ENCODE data around the gene RPTOR. TPM values are rescaled to one million over a fixed set of nuclear protein-coding genes. Genes with fewer than 3 reads are reported as not detected.

RPTOR gene
- total and polyA plus RNA-seq, 2 donors (not counting 3 experiments of a cell fraction or from before 2014, with no cell fraction given) = 10.7 to 41.8 TPM

GRCh38 chr17:80905586-80906230 is 361.1 kb downstream of the RPTOR start:
- Histone ChIP-seq H4K20me1 (replicated peaks; ENCODE audit: control insufficient read depth, extremely low read depth, insufficient read depth, low read length) (no peaks in the 10 kb centered on the region), H3K9me3 (replicated peaks; ENCODE audit: control insufficient read depth, insufficient read depth, low read length) (no peaks in the 10 kb centered on the region), H3K79me2 (ENCODE audit: control insufficient read depth, insufficient read depth, low read length) (no peaks in the 10 kb centered on the region), H3K27me3 (ENCODE audit: control insufficient read depth in 2 of 2, insufficient read depth in 2 of 2, low read length in 2 of 2) (no peaks in the 10 kb centered on the region), H3K4me3 (replicated peaks in 1 of 3; ENCODE audit: insufficient read depth in 1 of 3, low read depth in 1 of 3, low read length in 3 of 3) (no peak overlapping the region), H3K9ac (replicated peaks; ENCODE audit: extremely low read depth, insufficient read depth, low read length) (no peak overlapping the region), H2AFZ (ENCODE audit: low read depth, low read length) (no peak overlapping the region), H3K27ac (ENCODE audit: insufficient read depth, low read depth, low read length) (no peak overlapping the region), H3K4me2 (ENCODE audit: insufficient read depth, low read length) (no peak overlapping the region), H3K9me1 (replicated peaks; ENCODE audit: control insufficient read depth, extremely low read depth, insufficient read depth, low read length) (no peaks in the 10 kb centered on the region), H3K4me1 (ENCODE audit: control insufficient read depth, extremely low read depth, insufficient read depth, low read length) (peaks cover 15% of the 10 kb centered on the region), H3K36me3 (ENCODE audit: control insufficient read depth in 2 of 2, extremely low read depth in 1 of 2, insufficient read depth in 2 of 2, low read length in 2 of 2) (peaks cover 0 to 3% of the 10 kb centered on the region in 2 experiments)
- POLR2A ChIA-PET = no interaction called here
- BruUV-seq (replicated peaks) = no TSS peak
- TF ChIP-seq POLR2A (IDR thresholded peaks at IDR 0.05; ENCODE audit: low read depth, low read length) (no peak), MAX (IDR thresholded peaks at IDR 0.05; ENCODE audit: insufficient read depth, insufficient read length) (no peak)
- CTCF ChIA-PET = interaction anchor here (0.7 kb wide), 1 partner anchor 146 kb away, joined by 3 read pairs; no protein-coding TSS in a partner anchor
- FAIRE-seq (no peak), DNase-seq (ENCODE audit: low read depth, low spot score) (no peak)
- intact Hi-C loops (cut with micrococcal nuclease) (no loop called here), dilution Hi-C loops (cut with MboI; ENCODE audit: extremely low pct_ligation_motif_present, low sequenced_read_pairs) (no loop called here)

- Histone ChIP-seq H3K36me3 (ENCODE audit: control insufficient read depth in 2 of 2, extremely low read depth in 1 of 2, insufficient read depth in 2 of 2, low read length in 2 of 2) (peaks cover 0 to 3% of the 10 kb centered on the region in 2 experiments), H3K4me2 (ENCODE audit: insufficient read depth, low read length) (no peak overlapping the region), H3K4me3 (replicated peaks in 1 of 3; ENCODE audit: insufficient read depth in 1 of 3, low read depth in 1 of 3, low read length in 3 of 3) (no peak overlapping the region), H2AFZ (ENCODE audit: low read depth, low read length) (no peak overlapping the region), H3K9me3 (replicated peaks; ENCODE audit: control insufficient read depth, insufficient read depth, low read length) (no peaks in the 10 kb centered on the region), H3K9ac (replicated peaks; ENCODE audit: extremely low read depth, insufficient read depth, low read length) (no peak overlapping the region), H3K79me2 (ENCODE audit: control insufficient read depth, insufficient read depth, low read length) (no peaks in the 10 kb centered on the region), H3K27me3 (ENCODE audit: control insufficient read depth in 2 of 2, insufficient read depth in 2 of 2, low read length in 2 of 2) (no peaks in the 10 kb centered on the region), H3K4me1 (ENCODE audit: control insufficient read depth, extremely low read depth, insufficient read depth, low read length) (peaks cover 6% of the 10 kb centered on the region), H3K9me1 (replicated peaks; ENCODE audit: control insufficient read depth, extremely low read depth, insufficient read depth, low read length) (no peaks in the 10 kb centered on the region), H4K20me1 (replicated peaks; ENCODE audit: control insufficient read depth, extremely low read depth, insufficient read depth, low read length) (no peaks in the 10 kb centered on the region), H3K27ac (ENCODE audit: insufficient read depth, low read depth, low read length) (no peak overlapping the region)
- POLR2A ChIA-PET = no interaction called here
- intact Hi-C loops (cut with micrococcal nuclease) (no loop called here), dilution Hi-C loops (cut with MboI; ENCODE audit: extremely low pct_ligation_motif_present, low sequenced_read_pairs) (no loop called here)
- DNase-seq (ENCODE audit: low read depth, low spot score) = no peak
- FAIRE-seq = no peak
- CTCF ChIA-PET = no interaction called here
- BruUV-seq (replicated peaks) = no TSS peak
- no peak for TF ChIP-seq FOS (IDR thresholded peaks at IDR 0.05; ENCODE audit: borderline replicate concordance, insufficient read depth, low read length)
- TF ChIP-seq EZH2 (IDR thresholded peaks at IDR 0.05; ENCODE audit: borderline replicate concordance, low read depth, low read length, severe bottlenecking) = no peak
- TF ChIP-seq POLR2A (IDR thresholded peaks at IDR 0.05; ENCODE audit: low read depth, low read length) = no peak
- TF ChIP-seq MAX (IDR thresholded peaks at IDR 0.05; ENCODE audit: insufficient read depth, insufficient read length) = no peak
- no peak for TF ChIP-seq POLR2AphosphoS5 (IDR thresholded peaks at IDR 0.05; ENCODE audit: insufficient read depth, low read depth, low read length)
- TF ChIP-seq JUN (IDR thresholded peaks at IDR 0.05; ENCODE audit: borderline replicate concordance, insufficient read depth, insufficient read length, low read depth) = no peak
- no peak for TF ChIP-seq CTCF (IDR thresholded peaks at IDR 0.05; ENCODE audit: extremely low read depth in 1 of 2, insufficient read depth in 1 of 2, low read depth in 1 of 2, low read length in 2 of 2)
- no peak for TF ChIP-seq MYC (IDR thresholded peaks at IDR 0.05; ENCODE audit: low read depth, low read length)
- TF ChIP-seq GATA2 (IDR thresholded peaks at IDR 0.05; ENCODE audit: insufficient read depth, insufficient read length, low read depth, low read length) = no peak
These were observed 362.0 kb downstream of the RPTOR start for GRCh38 chr17:80906364-80907259.

Measured in endothelial cell of umbilical vein (primary cell).